IMR-90 (cell line): ENCODE measurements around the gene ANKMY1. TPM values are rescaled to one million over a fixed set of nuclear protein-coding genes. Genes with fewer than 3 reads are reported as not detected.

Experiments
- ATAC-seq: fragments of 200-7000 bp; cut with Tn5 transposase; 2 replicates; pipeline ENCODE4 v1.9.1; 2020; ENCODE audit warnings: low read depth, mild to moderate bottlenecking, moderate library complexity
- BruUV-seq: library from RNA; stranded (reverse); fragments of 400-500 nt; replicated peaks from 2 replicates; lab custom pipeline; 2021; lab: Mats Ljungman, UMichigan
- CTCF ChIA-PET: fragments of 300-600 bp; formaldehyde crosslinking; extraction: SDS; loops from one replicate; lab custom pipeline; 2021; ENCODE audit warnings: antibody characterized with exemption; lab: Yijun Ruan, JAX
- POLR2A ChIA-PET: fragments of 300-600 bp; sonication (Branson Sonifier 250); formaldehyde crosslinking; loops from one replicate; lab custom pipeline; 2022; ENCODE audit warnings: antibody characterized with exemption; ENCODE audit not compliant: unreplicated experiment; lab: Charles Lee
- DNase-seq: peaks from one replicate; pipeline ENCODE4 v3.0.0; 2013
- H2AFZ ChIP-seq: replicated peaks from 2 replicates; pipeline ENCODE3; 2013; ENCODE audit warnings: low read length, mild to moderate bottlenecking; ENCODE audit not compliant: poor library complexity
- H2AK5ac ChIP-seq: 2 replicates; pipeline ENCODE4 v1.6.1; 2013; ENCODE audit warnings: low read depth, low read length, inconsistent platforms
- H2AK9ac ChIP-seq: replicated peaks from 2 replicates; pipeline ENCODE3; 2013; ENCODE audit warnings: mild to moderate bottlenecking, low read depth, low read length, moderate library complexity; ENCODE audit not compliant: poor library complexity
- H2BK120ac ChIP-seq: 2 replicates; pipeline ENCODE4 v1.6.1; 2013; ENCODE audit warnings: low read depth, low read length, inconsistent platforms
- H2BK15ac ChIP-seq: 3 replicates; pipeline ENCODE4 v1.6.1; 2013; ENCODE audit warnings: low read depth, low read length, inconsistent platforms
- H2BK20ac ChIP-seq: 2 replicates; pipeline ENCODE4 v1.6.1; 2013; ENCODE audit warnings: low read depth, mild to moderate bottlenecking, inconsistent platforms, low read length, moderate library complexity
- H2BK5ac ChIP-seq: 2 replicates; pipeline ENCODE4 v1.6.1; 2013; ENCODE audit warnings: mild to moderate bottlenecking, low read depth, low read length, inconsistent platforms; ENCODE audit not compliant: poor library complexity, severe bottlenecking
- H3K14ac ChIP-seq: replicated peaks from 2 replicates; pipeline ENCODE4 v1.6.1; 2013; ENCODE audit warnings: low read depth, low read length, inconsistent platforms
- H3K18ac ChIP-seq: 2 replicates; pipeline ENCODE4 v1.6.1; 2013; ENCODE audit warnings: low read depth, low read length, control low read depth
- H3K23ac ChIP-seq: 2 replicates; pipeline ENCODE4 v1.6.1; 2013; ENCODE audit warnings: low read depth, low read length, inconsistent platforms
- H3K27ac ChIP-seq: 2 replicates; pipeline ENCODE4 v1.5.1; 2013; ENCODE audit warnings: mild to moderate bottlenecking, control low read depth, low read length; ENCODE audit not compliant: insufficient read depth
- H3K27me3 ChIP-seq: 2 replicates; pipeline ENCODE4 v1.6.1; 2013; ENCODE audit warnings: low read length; ENCODE audit not compliant: control insufficient read depth, insufficient read depth
- H3K36me3 ChIP-seq: 2 replicates; pipeline ENCODE4 v1.6.1; 2013; ENCODE audit warnings: low read length, mixed read lengths; ENCODE audit not compliant: control insufficient read depth, insufficient read depth
- H3K4ac ChIP-seq: 2 replicates; pipeline ENCODE4 v1.6.1; 2013; ENCODE audit warnings: low read depth, low read length, inconsistent platforms
- H3K4me1 ChIP-seq: 2 replicates; pipeline ENCODE4 v1.6.1; 2013; ENCODE audit warnings: low read length, mixed read lengths; ENCODE audit not compliant: control insufficient read depth, insufficient read depth
- H3K4me2 ChIP-seq: 2 replicates; pipeline ENCODE4 v1.6.1; 2013; ENCODE audit warnings: low read depth, mild to moderate bottlenecking, control low read depth, low read length, moderate library complexity
- H3K4me3 ChIP-seq: 2 replicates; pipeline ENCODE4 v1.5.1; 2013; ENCODE audit warnings: low read depth, mild to moderate bottlenecking, control low read depth, low read length, moderate library complexity; ENCODE audit not compliant: insufficient read depth
- H3K56ac ChIP-seq: 2 replicates; pipeline ENCODE4 v1.6.1; 2013; ENCODE audit warnings: low read length, inconsistent platforms; ENCODE audit not compliant: insufficient read depth; ENCODE audit errors: extremely low read depth
- H3K79me1 ChIP-seq, 2 experiments: 2 replicates each; pipeline ENCODE4 v1.6.1; 2013; ENCODE audit warnings: low read length in 2 of 2, inconsistent platforms in 1 of 2, low read depth in 1 of 2
- H3K9ac ChIP-seq: 2 replicates; pipeline ENCODE4 v1.6.1; 2013; ENCODE audit warnings: low read depth, low read length, control low read depth
- H3K9me1 ChIP-seq: 2 replicates; pipeline ENCODE4 v1.6.1; 2013; ENCODE audit warnings: low read length, inconsistent platforms; ENCODE audit not compliant: insufficient read depth
- H3K9me3 ChIP-seq: 2 replicates; pipeline ENCODE4 v1.6.1; 2013; ENCODE audit warnings: low read length; ENCODE audit not compliant: control insufficient read depth, insufficient read depth
- H4K20me1 ChIP-seq: 2 replicates; pipeline ENCODE4 v1.6.1; 2013; ENCODE audit warnings: low read length, inconsistent platforms; ENCODE audit not compliant: insufficient read depth
- H4K5ac ChIP-seq: 2 replicates; pipeline ENCODE4 v1.6.1; 2013; ENCODE audit warnings: mild to moderate bottlenecking, low read depth, low read length, control low read depth
- H4K8ac ChIP-seq, 2 experiments: 2 replicates each; pipeline ENCODE4 v1.6.1; 2013; ENCODE audit warnings: low read depth in 2 of 2, low read length in 2 of 2, control low read depth in 1 of 2, inconsistent platforms in 1 of 2
- H4K91ac ChIP-seq: 2 replicates; pipeline ENCODE4 v1.6.1; 2013; ENCODE audit warnings: low read depth, low read length, inconsistent platforms; ENCODE audit not compliant: insufficient read depth
- BHLHE40 ChIP-seq: fragments of 150-350 bp; IDR thresholded peaks from 2 replicates; pipeline ENCODE4 v1.6.1; 2016; ENCODE audit warnings: mild to moderate bottlenecking, low read depth, low read length
- FOS ChIP-seq: fragments of 150-350 bp; IDR thresholded peaks from 2 replicates; pipeline ENCODE4 v1.6.1; 2016; ENCODE audit warnings: low read depth, low read length
- MAZ ChIP-seq: IDR thresholded peaks from 2 replicates; pipeline ENCODE4 v1.6.1; 2012; ENCODE audit warnings: low read depth, mild to moderate bottlenecking, low read length, improper control_type of control experiment, moderate library complexity, borderline replicate concordance
- MXI1 ChIP-seq: IDR thresholded peaks from 2 replicates; pipeline ENCODE4 v1.6.1; 2012; ENCODE audit warnings: low read depth, mild to moderate bottlenecking, low read length, moderate library complexity, borderline replicate concordance
- NFE2L2 ChIP-seq: fragments of 150-350 bp; IDR thresholded peaks from 2 replicates; pipeline ENCODE4 v1.6.1; 2016; ENCODE audit warnings: low read depth, mild to moderate bottlenecking, low read length
- POLR2A ChIP-seq: IDR thresholded peaks from 2 replicates; pipeline ENCODE4 v1.6.1; 2012; ENCODE audit warnings: mild to moderate bottlenecking, low read depth, low read length
- RCOR1 ChIP-seq: IDR thresholded peaks from 2 replicates; pipeline ENCODE4 v1.6.1; 2012; ENCODE audit warnings: mild to moderate bottlenecking, low read length, improper control_type of control experiment; ENCODE audit not compliant: insufficient replicate concordance
- RFX5 ChIP-seq: IDR thresholded peaks from 2 replicates; pipeline ENCODE4 v1.8.0; 2012; ENCODE audit warnings: low read depth, mild to moderate bottlenecking, low read length, moderate library complexity
- SMC3 ChIP-seq: fragments of 150-350 bp; IDR thresholded peaks from 2 replicates; pipeline ENCODE4 v1.6.1; 2016; ENCODE audit warnings: low read depth, mild to moderate bottlenecking, antibody characterized with exemption, low read length, moderate library complexity
- WGBS, 2 experiments: methylation state at CpG; one replicate each; pipeline versions ENCODE4 v1.1.5 to v1.1.7; 2013; ENCODE audit warnings: missing lambda C conversion rate in 2 of 2; ENCODE audit not compliant: insufficient read length in 1 of 2; ENCODE audit errors: extremely low coverage in 2 of 2; 5-methylcytosine and 5-hydroxymethylcytosine counted together
- dilution Hi-C: fragments of 300-500 bp; cut with HindIII; formaldehyde crosslinking; loops from one replicate; pipeline ENCODE4 v1.14.3; 2018; ENCODE audit warnings: low sequenced_read_pairs; ENCODE audit not compliant: unreplicated experiment
- in situ Hi-C: fragments of 300-500 bp; cut with MboI; formaldehyde crosslinking; loops from 3 replicates; pipeline ENCODE4 v1.14.3; 2019; ENCODE audit warnings: low sequenced_read_pairs, inconsistent platforms, mixed read lengths
- intact Hi-C: fragments of 100-400 bp; cut with micrococcal nuclease; formaldehyde crosslinking; loops from 2 replicates; pipeline ENCODE4 v1.10.0; 2022
- polyA plus RNA-seq, 3 experiments: library from polyadenylated mRNA; depleted of rRNA; stranded (reverse); fragments of >200 nt; gene quantifications; 2 replicates each; pipeline ENCODE4 v1.2.3, GENCODE V29; 2012; ENCODE audit warnings: low replicate concordance in 1 of 3
- total RNA-seq: library from RNA; depleted of rRNA; stranded (reverse); fragments of >200 nt; gene quantifications from 2 replicates; pipeline ENCODE4 v1.2.3, GENCODE V29; 2012
- TF ChIP-seq, protein P1 (sequence below): conservative IDR thresholded peaks from 2 replicates; pipeline ENCODE4 v1.5.1; 2012; ENCODE audit warnings: mild to moderate bottlenecking, low read depth, low read length, improper control_type of control experiment
- TF ChIP-seq, protein P2 (sequence below): fragments of 150-350 bp; IDR thresholded peaks from 2 replicates; pipeline ENCODE4 v1.6.1; 2016; ENCODE audit warnings: low read depth, mild to moderate bottlenecking, low read length, moderate library complexity, borderline replicate concordance
- TF ChIP-seq, protein P3 (sequence below): fragments of 150-350 bp; IDR thresholded peaks from 2 replicates; pipeline ENCODE4 v1.6.1; 2017; ENCODE audit warnings: mild to moderate bottlenecking, antibody characterized with exemption, low read length, low read depth

ANKMY1 gene
- total and polyA plus RNA-seq, 2 of the 4 experiments (the other 2 are of a cell fraction), result 2.9 to 5.5 TPM

DNA sequence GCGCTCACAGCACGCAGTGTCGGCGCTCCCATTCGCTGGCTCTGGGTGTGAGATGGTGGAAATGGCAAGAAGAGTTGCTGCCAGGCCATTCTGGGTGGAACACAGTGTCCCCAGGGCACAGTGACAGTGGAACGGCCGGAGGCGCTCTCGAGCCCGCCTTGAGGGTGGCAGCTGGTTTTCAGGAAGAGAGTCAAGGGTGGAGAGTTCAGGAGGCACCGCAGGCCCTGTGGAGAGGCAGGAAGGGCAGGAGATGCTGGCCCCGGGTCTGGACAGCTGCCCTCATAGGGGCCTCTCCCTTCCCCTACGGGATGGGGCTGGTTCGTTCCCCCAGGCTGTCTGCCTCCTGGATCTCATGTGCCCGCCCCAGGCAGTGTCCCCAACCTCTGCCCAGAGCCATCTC is 109.9 kb downstream of the ANKMY1 start (continued):
- TF ChIP-seq, protein P1, sequence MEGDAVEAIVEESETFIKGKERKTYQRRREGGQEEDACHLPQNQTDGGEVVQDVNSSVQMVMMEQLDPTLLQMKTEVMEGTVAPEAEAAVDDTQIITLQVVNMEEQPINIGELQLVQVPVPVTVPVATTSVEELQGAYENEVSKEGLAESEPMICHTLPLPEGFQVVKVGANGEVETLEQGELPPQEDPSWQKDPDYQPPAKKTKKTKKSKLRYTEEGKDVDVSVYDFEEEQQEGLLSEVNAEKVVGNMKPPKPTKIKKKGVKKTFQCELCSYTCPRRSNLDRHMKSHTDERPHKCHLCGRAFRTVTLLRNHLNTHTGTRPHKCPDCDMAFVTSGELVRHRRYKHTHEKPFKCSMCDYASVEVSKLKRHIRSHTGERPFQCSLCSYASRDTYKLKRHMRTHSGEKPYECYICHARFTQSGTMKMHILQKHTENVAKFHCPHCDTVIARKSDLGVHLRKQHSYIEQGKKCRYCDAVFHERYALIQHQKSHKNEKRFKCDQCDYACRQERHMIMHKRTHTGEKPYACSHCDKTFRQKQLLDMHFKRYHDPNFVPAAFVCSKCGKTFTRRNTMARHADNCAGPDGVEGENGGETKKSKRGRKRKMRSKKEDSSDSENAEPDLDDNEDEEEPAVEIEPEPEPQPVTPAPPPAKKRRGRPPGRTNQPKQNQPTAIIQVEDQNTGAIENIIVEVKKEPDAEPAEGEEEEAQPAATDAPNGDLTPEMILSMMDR, result no peak

DNA sequence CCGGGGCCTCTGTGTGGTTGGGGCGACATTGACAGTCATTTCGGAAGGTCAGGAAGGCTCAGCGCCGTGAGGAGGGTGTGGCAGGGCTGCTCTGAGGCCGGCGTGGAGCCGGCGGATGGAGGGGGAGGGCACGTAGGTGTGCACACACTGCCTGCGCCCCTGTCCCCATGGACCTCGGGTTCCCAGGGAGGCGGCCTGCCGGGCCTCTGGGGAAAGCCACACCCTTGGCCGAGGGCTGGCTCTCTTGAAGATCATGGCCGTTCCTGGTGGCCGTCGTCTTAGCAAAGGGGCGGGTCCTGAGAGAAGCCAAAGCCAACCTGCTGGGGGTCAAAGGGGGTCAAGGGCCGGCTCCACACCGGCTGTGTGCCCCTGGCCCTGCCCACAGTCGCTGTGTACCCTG is 110.5 kb downstream of the ANKMY1 start:
- no peaks in the 10 kb centered on the region for H3K9me3 ChIP-seq
- in situ Hi-C loops, result no loop called here
- H3K27me3 ChIP-seq, result no peaks in the 10 kb centered on the region
- DNase-seq (no peak), ATAC-seq (no peak)
- H2BK15ac ChIP-seq, result no peak overlapping the region
- H2AK9ac ChIP-seq, result no peak overlapping the region
- H3K9ac ChIP-seq, result no peak overlapping the region
- BruUV-seq, result no TSS peak
- H2BK20ac ChIP-seq, result no peak overlapping the region
- H3K36me3 ChIP-seq, result peaks cover 19% of the 10 kb centered on the region
- H3K27ac ChIP-seq, result no peak overlapping the region
- no peak overlapping the region for H3K4me2 ChIP-seq
- intact Hi-C loops, result no loop called here
- H4K20me1 ChIP-seq, result peaks cover 99% of the 10 kb centered on the region
- H3K14ac ChIP-seq, result no peak overlapping the region
- H2BK5ac ChIP-seq, result no peak overlapping the region
- H2AFZ ChIP-seq, result no peak overlapping the region
- H3K9me1 ChIP-seq, result 0 out of 2 replicates have a peak, but pooled peaks cover 11% of the 10 kb centered on the region
- no peak overlapping the region for H2AK5ac ChIP-seq
- ChIA-PET POLR2A (no interaction called here), CTCF (no interaction called here)
- H2BK120ac ChIP-seq, result no peak overlapping the region
- H3K18ac ChIP-seq, result no peak overlapping the region
- dilution Hi-C loops, result no loop called here
- no peak overlapping the region for H4K5ac ChIP-seq
- no peak overlapping the region for H3K23ac ChIP-seq
- 97% methylated on average over 6 of the region's 22 CpGs; no CpG with 5 or more reads in 1 of the 2 experiments for WGBS, 2 experiments
- peaks cover 24% of the 10 kb centered on the region for H3K4me1 ChIP-seq
- H3K4ac ChIP-seq, result no peak overlapping the region
- peaks cover 23 to 87% of the 10 kb centered on the region in 2 experiments for H3K79me1 ChIP-seq
- H4K91ac ChIP-seq, result no peak overlapping the region
- no peak overlapping the region for H3K4me3 ChIP-seq
- H4K8ac ChIP-seq, result no peak overlapping the region
- H3K56ac ChIP-seq, result no peak overlapping the region
- TF ChIP-seq, protein P2, sequence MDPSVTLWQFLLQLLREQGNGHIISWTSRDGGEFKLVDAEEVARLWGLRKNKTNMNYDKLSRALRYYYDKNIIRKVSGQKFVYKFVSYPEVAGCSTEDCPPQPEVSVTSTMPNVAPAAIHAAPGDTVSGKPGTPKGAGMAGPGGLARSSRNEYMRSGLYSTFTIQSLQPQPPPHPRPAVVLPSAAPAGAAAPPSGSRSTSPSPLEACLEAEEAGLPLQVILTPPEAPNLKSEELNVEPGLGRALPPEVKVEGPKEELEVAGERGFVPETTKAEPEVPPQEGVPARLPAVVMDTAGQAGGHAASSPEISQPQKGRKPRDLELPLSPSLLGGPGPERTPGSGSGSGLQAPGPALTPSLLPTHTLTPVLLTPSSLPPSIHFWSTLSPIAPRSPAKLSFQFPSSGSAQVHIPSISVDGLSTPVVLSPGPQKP, result no peak
- no peak for TF ChIP-seq FOS
- no peak for TF ChIP-seq NFE2L2
- no peak for TF ChIP-seq BHLHE40
- TF ChIP-seq, protein P3, sequence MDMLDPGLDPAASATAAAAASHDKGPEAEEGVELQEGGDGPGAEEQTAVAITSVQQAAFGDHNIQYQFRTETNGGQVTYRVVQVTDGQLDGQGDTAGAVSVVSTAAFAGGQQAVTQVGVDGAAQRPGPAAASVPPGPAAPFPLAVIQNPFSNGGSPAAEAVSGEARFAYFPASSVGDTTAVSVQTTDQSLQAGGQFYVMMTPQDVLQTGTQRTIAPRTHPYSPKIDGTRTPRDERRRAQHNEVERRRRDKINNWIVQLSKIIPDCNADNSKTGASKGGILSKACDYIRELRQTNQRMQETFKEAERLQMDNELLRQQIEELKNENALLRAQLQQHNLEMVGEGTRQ, result no peak
- TF ChIP-seq POLR2A, result no peak
- no peak for TF ChIP-seq SMC3
- no peak for TF ChIP-seq RFX5
- TF ChIP-seq RCOR1, result no peak
- TF ChIP-seq MAZ, result no peak
- TF ChIP-seq MXI1, result no peak
